GM21526 (cell line): ENCODE results near the gene VPS13D.
"Not testable (repeated sequence)": the region's sequence is repeated elsewhere in the genome, so short reads cannot be mapped to it uniquely, and the experiment has no call there.

ENCODE experiments used
- ATAC-seq: cut with Tn5 transposase; IDR thresholded peaks from one replicate; pipeline ENCODE4 v1.9.1; 2021; ENCODE audit warnings: moderate library complexity; ENCODE audit not compliant: unreplicated experiment, low FRiP score

VPS13D gene

GRCh38 chr1:12324973-12325372 lies 95.1 kb downstream of the VPS13D start:
- not testable (repeated sequence) for ATAC-seq

GRCh38 chr1:12326986-12327385 lies 97.2 kb downstream of the VPS13D start:
- ATAC-seq, result no peak

GRCh38 chr1:12327566-12327965 lies 97.7 kb downstream of the VPS13D start:
- ATAC-seq, result no peak

GRCh38 chr1:12333036-12333785 lies 103.4 kb downstream of the VPS13D start:
- no peak for ATAC-seq

- ATAC-seq, result no peak
Measured at GRCh38 chr1:12335815-12336214, 106.0 kb downstream of the VPS13D start.

- ATAC-seq, result no peak
Measured at GRCh38 chr1:12336413-12336812, 106.6 kb downstream of the VPS13D start.

- no peak for ATAC-seq
Measured at GRCh38 chr1:12338017-12338416, 108.2 kb downstream of the VPS13D start.

GRCh38 chr1:12338823-12339222 lies 109.0 kb downstream of the VPS13D start:
- no peak for ATAC-seq

GRCh38 chr1:12339396-12339795 lies 109.6 kb downstream of the VPS13D start:
- no peak for ATAC-seq

- no peak for ATAC-seq
Measured at GRCh38 chr1:12339811-12340543, 110.1 kb downstream of the VPS13D start.

- no peak for ATAC-seq
Measured at GRCh38 chr1:12340544-12340930, 110.7 kb downstream of the VPS13D start.

GRCh38 chr1:12341667-12342066 lies 111.8 kb downstream of the VPS13D start:
- no peak for ATAC-seq

- no peak for ATAC-seq
Measured at GRCh38 chr1:12342401-12343003, 112.7 kb downstream of the VPS13D start.

- ATAC-seq, result no peak
Measured at GRCh38 chr1:12343823-12344487, 114.1 kb downstream of the VPS13D start.

GRCh38 chr1:12344596-12345349 lies 114.9 kb downstream of the VPS13D start:
- ATAC-seq, result no peak

GRCh38 chr1:12345350-12346217 lies 115.8 kb downstream of the VPS13D start:
- ATAC-seq, result no peak

GRCh38 chr1:12346483-12347151 lies 116.8 kb downstream of the VPS13D start:
- no peak for ATAC-seq

GRCh38 chr1:12348113-12348512 lies 118.3 kb downstream of the VPS13D start:
- ATAC-seq, result no peak

GRCh38 chr1:12353981-12354380 lies 124.2 kb downstream of the VPS13D start:
- no peak for ATAC-seq
